Measurements from ENCODE around the gene FAM234A.
"Not testable (repeated sequence)": the region's sequence is repeated elsewhere in the genome, so short reads cannot be mapped to it uniquely, and the experiment has no call there.

Gene FAM234A

GRCh38 chr16:234468-235305 lies at the start of gene FAM234A:
FAM234A (plus strand) TSS chr16:234821; CDS start chr16:254414, 19,593 bp downstream.
- peak; percentile 96 for DNase-seq

- DNase-seq, result no peak
These were observed 49.4 kb upstream of the FAM234A start for GRCh38 chr16:185213-185612.

GRCh38 chr16:185691-186090 lies 48.9 kb upstream of the FAM234A start:
- no peak for DNase-seq

- DNase-seq, result no peak
These were observed 47.3 kb upstream of the FAM234A start for GRCh38 chr16:187330-187729.

- DNase-seq, result peak; percentile 30
These were observed 45.9 kb upstream of the FAM234A start for GRCh38 chr16:188674-189073.

GRCh38 chr16:189604-190186 lies 44.9 kb upstream of the FAM234A start:
- DNase-seq, result no peak

GRCh38 chr16:191831-192230 lies 42.8 kb upstream of the FAM234A start:
- no peak for DNase-seq

DNA sequence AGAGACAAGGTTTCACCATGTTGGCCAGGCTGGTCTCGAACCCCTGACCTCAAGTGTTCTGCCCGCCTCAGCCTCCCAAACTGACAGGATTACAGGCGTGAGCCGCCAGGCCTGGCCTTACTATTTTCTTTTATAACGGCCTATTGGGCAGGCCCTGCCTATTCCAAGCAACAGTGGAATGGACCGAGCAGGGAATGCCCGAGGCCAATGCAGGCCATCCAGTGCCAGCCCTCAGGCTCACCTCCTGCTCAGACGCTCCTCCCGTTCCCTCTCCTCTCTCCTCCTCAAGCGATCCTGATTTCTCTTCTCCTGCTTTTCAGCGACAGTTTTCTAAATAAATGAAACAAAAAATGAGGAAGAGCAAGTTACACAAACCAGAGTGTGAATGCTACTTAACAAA lies 41.9 kb upstream of the FAM234A start:
- no peak for DNase-seq

DNA sequence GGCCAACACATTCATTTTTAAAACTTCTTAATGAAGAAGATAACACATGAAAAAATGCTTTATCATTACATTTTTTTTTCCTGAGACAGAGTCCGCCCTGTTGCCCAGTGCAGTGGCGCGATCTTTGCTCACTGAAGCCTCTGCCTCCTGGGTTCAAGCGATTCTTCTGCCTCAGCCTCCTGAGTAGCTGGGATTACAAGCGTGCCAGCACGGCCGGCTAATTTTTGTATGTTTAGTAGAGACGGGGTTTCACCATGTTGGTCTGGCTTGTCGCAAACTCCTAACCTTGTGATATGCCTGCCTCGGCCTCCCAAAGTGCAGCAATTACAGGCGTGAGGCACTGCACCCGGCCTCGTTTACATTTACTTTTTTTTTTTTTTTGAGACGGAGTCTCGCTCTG lies 41.2 kb upstream of the FAM234A start:
- no peak for DNase-seq

GRCh38 chr16:194516-194915 lies 40.1 kb upstream of the FAM234A start:
- DNase-seq, result no peak

- no peak for DNase-seq
These were observed 34.2 kb upstream of the FAM234A start for GRCh38 chr16:200388-200787.

- no peak for DNase-seq
These were observed 31.4 kb upstream of the FAM234A start for GRCh38 chr16:203246-203645.

- DNase-seq, result not testable (repeated sequence)
These were observed 30.6 kb upstream of the FAM234A start for GRCh38 chr16:204046-204445.

GRCh38 chr16:209359-209758 lies 25.3 kb upstream of the FAM234A start:
- not testable (repeated sequence) for DNase-seq

DNA sequence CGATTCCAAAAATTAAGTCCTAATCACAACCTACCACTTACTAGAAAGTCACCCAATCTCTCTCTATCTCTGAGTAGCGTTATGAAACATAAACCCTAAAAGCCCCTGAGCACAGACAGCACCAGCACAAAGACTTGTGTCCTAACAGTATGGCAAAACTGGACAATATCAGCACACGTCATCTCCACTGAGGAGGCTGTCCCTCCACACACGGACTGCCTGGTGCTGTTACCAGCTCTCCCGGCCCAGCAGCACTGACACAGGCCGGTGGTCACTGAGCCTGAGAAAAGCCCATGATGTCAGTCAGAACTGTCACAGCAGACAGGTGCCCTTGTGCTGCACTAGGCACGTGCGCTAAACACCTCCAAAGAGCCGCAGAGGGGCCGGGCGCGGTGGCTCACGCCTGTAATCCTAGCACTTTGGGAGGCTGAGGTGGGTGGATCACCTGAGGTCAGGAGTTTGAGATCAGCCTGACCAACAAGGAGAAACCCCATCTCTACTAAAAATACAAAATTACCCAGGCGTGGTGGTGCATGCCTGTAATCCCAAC lies 22.9 kb upstream of the FAM234A start:
- not testable (repeated sequence) for DNase-seq

GRCh38 chr16:212999-213398 lies 21.6 kb upstream of the FAM234A start:
- DNase-seq, result no peak

- no peak for DNase-seq
These were observed 14.6 kb upstream of the FAM234A start for GRCh38 chr16:220021-220420.

DNA sequence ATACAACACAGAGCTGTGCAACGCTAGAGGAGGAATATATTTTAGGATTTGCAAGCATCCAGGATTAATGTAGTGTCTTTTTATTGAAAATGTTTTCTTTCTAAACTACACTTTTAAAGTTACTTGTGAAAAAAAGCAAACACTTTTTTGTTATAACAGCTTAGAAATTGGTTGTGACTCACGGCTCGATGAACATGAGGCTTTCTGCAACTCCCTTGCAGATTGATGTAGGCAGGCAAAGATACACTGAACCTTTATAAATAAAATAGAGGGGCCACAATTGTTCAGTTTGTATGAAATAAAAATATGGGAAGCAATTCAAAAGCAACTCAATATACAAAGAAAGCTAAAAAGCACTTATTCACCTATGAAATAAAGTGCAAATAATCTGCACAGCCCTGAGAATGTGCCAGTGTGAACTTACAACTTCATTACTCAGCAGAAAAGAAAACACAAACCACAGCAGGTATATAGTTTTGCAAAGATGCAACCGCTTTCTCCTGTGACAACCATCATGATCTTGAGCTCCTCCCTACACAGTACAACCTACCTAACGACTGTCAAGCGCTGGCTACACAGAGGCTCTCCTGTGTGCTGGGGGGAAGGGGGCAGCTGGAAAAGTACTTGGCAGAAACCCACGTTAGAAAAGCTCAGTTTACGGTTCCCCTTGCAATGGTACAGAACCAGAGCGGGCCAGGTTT lies 6.3 kb upstream of the FAM234A start:
- peak; percentile 42 for DNase-seq

DNA sequence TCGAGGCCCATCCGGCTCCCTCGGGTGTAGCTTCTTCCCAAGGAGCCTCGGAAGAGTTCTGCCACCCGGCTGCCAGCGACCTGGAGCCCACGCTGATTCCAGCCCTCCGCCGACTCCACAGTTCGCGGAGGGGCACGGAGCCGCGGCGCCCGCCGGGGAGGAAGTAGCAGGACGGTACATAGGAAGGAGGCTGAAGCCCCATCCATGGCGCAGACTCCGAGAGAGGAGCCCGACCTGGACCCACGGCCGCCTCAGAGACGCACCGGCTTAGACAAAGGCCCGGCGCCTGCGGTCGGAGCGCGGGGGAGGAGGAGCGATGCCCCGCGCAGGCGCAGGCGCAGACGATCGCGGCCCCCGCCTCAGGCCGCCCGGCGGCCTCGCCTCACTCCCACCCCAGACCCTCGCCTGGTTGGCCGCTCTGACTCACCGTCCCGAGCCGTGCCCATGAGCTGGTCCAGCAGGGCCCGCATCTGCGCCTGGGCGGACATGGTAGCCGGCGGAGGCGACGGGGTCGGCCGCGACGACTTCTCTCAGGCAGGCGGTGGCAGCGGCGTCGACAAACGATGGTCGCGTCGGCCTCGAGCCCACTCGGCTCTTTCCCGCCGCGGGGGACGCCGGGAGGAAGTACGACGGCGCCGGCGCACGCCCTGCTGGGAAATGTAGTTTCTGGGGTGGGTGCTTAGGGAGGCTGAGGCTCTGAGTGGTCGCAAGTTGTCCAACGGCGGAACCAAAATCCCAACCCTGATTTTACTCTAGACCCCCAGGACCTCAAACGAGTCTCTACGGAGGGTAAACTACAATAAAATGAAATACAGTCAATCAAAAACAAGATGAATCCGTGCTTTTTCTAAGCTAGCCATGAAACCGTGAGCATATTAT lies 5.5 kb upstream of the FAM234A start, which contains the start of gene LUC7L:
LUC7L (minus strand) TSS at position 598 of the 879 bp plus-strand sequence; CDS start at position 488, 110 bp downstream.
- peak; percentile 90 for DNase-seq

DNA sequence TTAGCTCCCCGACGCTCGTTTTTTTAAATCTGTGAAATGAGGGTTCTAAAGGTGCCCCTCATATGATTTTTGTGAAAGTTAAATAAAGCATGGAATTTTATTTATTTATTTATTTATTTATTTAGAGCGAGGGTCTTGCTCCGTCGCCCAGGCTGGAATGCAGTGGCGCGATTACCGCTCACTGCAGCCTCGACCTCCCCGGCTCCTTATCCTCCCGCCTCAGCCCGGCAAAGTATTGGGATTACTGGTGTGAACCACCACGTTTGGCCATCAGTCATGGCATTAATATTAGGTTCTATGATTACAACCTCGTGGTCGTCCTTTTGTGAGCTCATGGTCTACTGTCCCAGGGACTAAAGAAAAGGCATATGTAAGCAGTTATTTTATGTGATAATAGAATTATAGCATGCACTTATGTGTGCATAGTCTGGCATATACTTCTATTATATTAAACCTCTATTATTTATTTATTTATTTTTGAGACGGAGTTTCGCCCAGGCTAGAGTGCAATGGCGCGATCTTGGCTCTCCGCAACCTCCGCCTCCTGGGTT lies 4.8 kb upstream of the FAM234A start:
- DNase-seq, result no peak

DNA sequence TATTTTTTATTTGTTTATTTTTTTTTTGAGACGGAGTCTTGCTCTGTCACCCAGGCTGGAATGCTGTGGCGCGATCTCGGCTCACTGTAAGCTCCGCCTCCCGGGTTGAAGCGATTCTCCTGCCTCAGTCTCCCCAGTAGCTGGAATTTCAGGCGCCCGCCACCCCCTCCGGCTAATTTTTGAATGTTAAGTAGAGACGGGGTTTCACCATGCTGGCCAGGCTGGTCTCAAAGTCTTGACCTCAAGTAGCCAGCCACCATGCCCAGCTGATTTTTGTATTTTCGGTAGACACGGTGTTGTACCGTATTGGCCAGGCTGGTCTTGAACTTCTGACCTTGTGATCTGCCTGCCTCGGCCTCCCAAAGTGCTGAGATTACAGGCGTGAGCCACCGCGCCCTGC lies 4.3 kb upstream of the FAM234A start:
- not testable (repeated sequence) for DNase-seq

DNA sequence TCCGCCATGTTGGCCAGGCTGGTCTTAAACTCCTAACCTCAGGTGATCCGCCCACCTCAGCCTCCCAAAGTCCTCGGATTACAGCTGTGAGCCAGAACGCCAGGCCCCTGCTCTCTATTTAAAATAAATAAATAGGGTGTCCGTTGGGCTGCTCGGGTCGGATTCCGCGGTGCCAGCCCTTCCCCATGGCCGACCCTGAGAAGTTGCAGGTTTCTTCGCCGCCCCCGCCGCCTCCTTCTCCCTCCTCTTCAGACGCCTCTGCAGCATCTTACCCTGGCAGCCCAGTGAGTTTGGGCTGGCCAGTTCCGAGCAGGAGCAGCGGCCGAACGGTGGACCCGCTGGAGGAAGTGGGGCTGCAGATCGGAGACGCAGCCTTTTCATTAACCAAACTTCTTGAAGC lies 3.7 kb upstream of the FAM234A start:
- DNase-seq, result no peak
